ENCODE measurements around the gene TBX1.

- TF ChIP-seq EZH2phosphoT487 (IDR thresholded peaks at IDR 0.05; ENCODE audit: borderline replicate concordance, low read depth, low read length) (no peak), CTCF (conservative IDR thresholded peaks at IDR 0.05; ENCODE audit: low read length) (no peak)
Observed at GRCh38 chr22:19769393-19769715, 8.8 kb downstream of the TBX1 start.
